Upper lobe of right lung (tissue), 1 donor: ENCODE measurements around the gene TAGLN3. TPM values are rescaled to one million over a fixed set of nuclear protein-coding genes. Genes with fewer than 3 reads are reported as not detected.

Experiments
- ATAC-seq: fragments of 200-7000 bp; cut with Tn5 transposase; one replicate; pipeline ENCODE4 v1.9.1; 2020; ENCODE audit warnings: mild to moderate bottlenecking, moderate library complexity
- DNase-seq: peaks from one replicate; pipeline ENCODE4 v3.0.0-alpha.2; 2020
- H3K27ac ChIP-seq: fragments of 200-600 bp; one replicate; pipeline ENCODE4 v1.8.0; 2022
- H3K27me3 ChIP-seq: fragments of 200-600 bp; one replicate; pipeline ENCODE4 v1.8.0; 2022; ENCODE audit warnings: mild to moderate bottlenecking
- H3K36me3 ChIP-seq: fragments of 200-600 bp; one replicate; pipeline ENCODE4 v1.8.0; 2022
- H3K4me1 ChIP-seq: fragments of 200-600 bp; one replicate; pipeline ENCODE4 v1.8.0; 2022
- H3K4me3 ChIP-seq: fragments of 200-600 bp; one replicate; pipeline ENCODE4 v1.8.0; 2022; ENCODE audit warnings: mild to moderate bottlenecking
- H3K9me3 ChIP-seq: fragments of 200-600 bp; one replicate; pipeline ENCODE4 v1.8.0; 2022
- CTCF ChIP-seq: fragments of 200-600 bp; IDR thresholded peaks from one replicate; pipeline ENCODE4 v1.8.0; 2022; ENCODE audit warnings: antibody characterized with exemption
- intact Hi-C: fragments of 100-400 bp; cut with DNase I; formaldehyde crosslinking; loops from one replicate; pipeline ENCODE4 v1.11.0; 2022
- total RNA-seq: library from RNA; stranded (reverse); fragmentation: NEBNext Ultra II Directional; extraction: Animal tissue kit (Norgen Biotek cat#: 25700); gene quantifications from one replicate; pipeline ENCODE4 v1.2.1, GENCODE V29; 2021
- donor health status: DM: no; HTN: yes; CAD: no; lungs with severe emphysema.

Gene TAGLN3
- total RNA-seq, 1 donor from 2014 or later, result not detected

GRCh38 chr3:112043621-112044201 lies 45.0 kb downstream of the TAGLN3 start:
- TF ChIP-seq CTCF, result peak; percentile 90
- no peaks in the 10 kb centered on the region for H3K4me1 ChIP-seq
- ATAC-seq (peak; percentile 96), DNase-seq (no peak)
- H3K27me3 ChIP-seq, result no peaks in the 10 kb centered on the region
- no peaks in the 10 kb centered on the region for H3K36me3 ChIP-seq
- intact Hi-C loops, result no loop called here
- no peaks in the 10 kb centered on the region for H3K9me3 ChIP-seq
- H3K27ac ChIP-seq, result no peak overlapping the region
- H3K4me3 ChIP-seq, result no peak overlapping the region

- ATAC-seq, result no peak
- intact Hi-C loops, result no loop called here
Observed at GRCh38 chr3:112046599-112046998, 47.9 kb downstream of the TAGLN3 start.

GRCh38 chr3:112047264-112047663 lies 48.5 kb downstream of the TAGLN3 start:
- no peaks in the 10 kb centered on the region for H3K27me3 ChIP-seq
- TF ChIP-seq CTCF, result no peak
- H3K27ac ChIP-seq, result no peak overlapping the region
- H3K4me3 ChIP-seq, result no peak overlapping the region
- H3K36me3 ChIP-seq, result no peaks in the 10 kb centered on the region
- intact Hi-C loops, result no loop called here
- H3K9me3 ChIP-seq, result no peaks in the 10 kb centered on the region
- ATAC-seq (no peak), DNase-seq (no peak)
- no peaks in the 10 kb centered on the region for H3K4me1 ChIP-seq

More at GRCh38 chr3:112046599-112046998, 47.9 kb downstream of the TAGLN3 start:
- Histone ChIP-seq H3K4me1 (no peaks in the 10 kb centered on the region), H3K36me3 (no peaks in the 10 kb centered on the region), H3K27me3 (no peaks in the 10 kb centered on the region), H3K9me3 (no peaks in the 10 kb centered on the region), H3K27ac (no peak overlapping the region), H3K4me3 (no peak overlapping the region)
- TF ChIP-seq CTCF, result no peak
- DNase-seq, result no peak

GRCh38 chr3:112048911-112049310 lies 50.2 kb downstream of the TAGLN3 start:
- ATAC-seq (peak; percentile 83), DNase-seq (peak; percentile 67)
- no peaks in the 10 kb centered on the region for H3K27me3 ChIP-seq
- no peak overlapping the region for H3K4me3 ChIP-seq
- TF ChIP-seq CTCF, result no peak
- H3K27ac ChIP-seq, result no peak overlapping the region
- H3K36me3 ChIP-seq, result no peaks in the 10 kb centered on the region
- H3K4me1 ChIP-seq, result no peaks in the 10 kb centered on the region
- no peaks in the 10 kb centered on the region for H3K9me3 ChIP-seq
- intact Hi-C loops, result no loop called here

GRCh38 chr3:112053229-112053628 lies 54.5 kb downstream of the TAGLN3 start:
- ATAC-seq (no peak), DNase-seq (no peak)
- Histone ChIP-seq H3K36me3 (no peaks in the 10 kb centered on the region), H3K4me1 (no peaks in the 10 kb centered on the region), H3K27ac (no peak overlapping the region), H3K27me3 (no peaks in the 10 kb centered on the region), H3K9me3 (no peaks in the 10 kb centered on the region), H3K4me3 (no peak overlapping the region)
- intact Hi-C loops, result no loop called here
- no peak for TF ChIP-seq CTCF

- Histone ChIP-seq H3K27me3 (no peaks in the 10 kb centered on the region), H3K4me1 (no peaks in the 10 kb centered on the region), H3K27ac (no peak overlapping the region), H3K36me3 (no peaks in the 10 kb centered on the region), H3K4me3 (no peak overlapping the region), H3K9me3 (no peaks in the 10 kb centered on the region)
- TF ChIP-seq CTCF, result no peak
- DNase-seq, result no peak
- ATAC-seq, result peak; percentile 55
- intact Hi-C loops, result no loop called here
Observed at GRCh38 chr3:112056451-112056929, 57.8 kb downstream of the TAGLN3 start.
